ELF-1 (cell line): ENCODE measurements around the gene LYL1.

Experiments
- DNase-seq: peaks from one replicate; pipeline ENCODE4 v3.0.0-alpha.2; 2016; ENCODE audit warnings: low read depth, low spot score

Gene LYL1

DNA sequence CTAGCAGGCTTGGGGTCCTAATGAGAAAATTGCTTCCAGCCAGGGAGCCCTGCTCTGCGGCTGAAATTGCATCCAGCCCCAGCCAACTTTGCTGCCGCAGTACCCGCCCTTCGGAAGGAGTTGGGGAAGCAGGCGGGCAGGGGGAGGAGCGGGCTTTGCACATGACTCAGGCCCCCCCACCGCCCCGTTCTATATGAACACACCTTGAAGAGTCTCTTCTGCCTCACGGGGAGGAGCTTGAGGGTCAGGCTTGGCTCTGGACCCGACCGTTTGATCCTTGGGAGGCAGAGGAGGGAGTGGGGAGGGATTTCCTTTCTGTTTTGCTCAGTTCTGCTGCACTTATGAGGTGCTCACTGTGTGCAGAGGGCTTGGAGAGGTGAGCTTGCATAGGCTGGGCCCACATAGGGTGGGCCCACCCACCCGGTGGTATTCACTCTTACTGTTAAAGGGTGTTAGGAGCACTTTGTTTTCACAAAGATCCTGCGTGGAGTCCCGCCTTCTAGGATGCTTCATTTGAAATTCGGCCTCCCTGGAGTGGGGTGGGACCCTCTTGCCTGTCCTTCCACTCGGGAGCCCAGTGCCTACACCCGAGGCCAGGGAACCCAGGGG lies 46.5 kb downstream of the LYL1 start:
- peak; percentile 85 for DNase-seq

GRCh38 chr19:13055213-13056051 lies 47.2 kb downstream of the LYL1 start:
- DNase-seq = peak; percentile 88

- DNase-seq = no peak
Measured at GRCh38 chr19:13054626-13055212, 47.9 kb downstream of the LYL1 start.

DNA sequence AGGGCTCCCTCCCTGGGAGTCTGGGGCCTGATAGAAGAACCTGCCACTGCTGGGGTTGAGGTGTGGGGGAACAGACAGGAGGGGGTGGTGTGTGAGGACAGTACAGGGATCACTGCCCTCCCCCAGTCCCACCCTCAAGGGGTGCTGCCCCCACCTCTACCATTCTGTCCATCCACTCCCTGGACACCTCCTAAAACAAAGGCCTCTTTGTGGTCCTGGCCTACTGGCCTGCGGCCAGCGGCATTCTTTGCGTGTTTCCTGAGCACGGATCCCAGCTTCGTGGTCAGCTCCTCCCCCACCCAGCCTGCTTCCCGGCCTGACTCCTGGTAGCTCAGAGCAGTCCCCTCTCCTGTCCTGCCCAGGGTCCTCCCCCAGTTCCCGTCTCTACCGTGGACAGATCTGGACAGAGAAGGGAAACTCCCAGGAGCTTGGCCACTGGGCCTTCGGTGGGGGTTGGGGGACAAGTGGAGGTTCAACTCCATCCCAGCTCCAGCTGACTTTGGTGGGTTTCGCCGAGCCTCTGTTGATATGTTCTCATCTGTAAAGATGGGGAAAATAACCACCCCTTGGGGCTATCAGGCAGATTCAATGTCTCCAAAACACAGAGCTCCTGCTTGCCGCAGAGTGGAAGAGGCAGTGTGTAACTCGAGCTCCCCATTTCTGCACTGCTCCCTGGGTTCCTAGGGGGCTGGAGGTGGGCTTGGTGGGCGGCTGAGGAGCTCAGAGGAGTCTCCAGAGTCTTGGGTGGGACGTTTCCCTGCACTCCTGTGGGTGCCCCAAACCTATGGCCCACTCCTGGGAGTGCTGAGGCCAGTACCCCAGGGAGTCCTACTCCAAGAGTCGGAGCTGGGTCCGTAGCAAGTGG lies 48.7 kb downstream of the LYL1 start:
- peak; percentile 92 for DNase-seq

DNA sequence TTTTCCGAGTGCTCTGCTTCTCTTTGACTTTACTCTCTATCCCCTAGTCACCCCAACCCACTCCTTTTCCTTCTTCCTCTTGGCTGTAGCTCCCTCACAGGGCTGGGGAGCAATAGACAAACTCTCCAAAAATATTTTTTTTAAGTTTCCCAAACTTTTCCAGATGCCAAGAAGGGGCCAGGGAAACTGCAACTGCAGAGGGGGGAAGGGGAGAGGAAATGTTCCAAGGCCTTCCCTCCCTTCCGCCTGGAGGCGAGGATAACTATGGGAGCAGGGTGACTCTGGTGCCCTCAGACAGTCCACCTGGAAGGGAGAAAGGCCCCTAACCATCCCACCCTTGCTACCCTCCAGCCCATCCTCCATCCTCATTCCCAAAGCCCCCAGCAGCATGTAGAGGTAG lies 49.4 kb downstream of the LYL1 start:
- DNase-seq = no peak

- no peak for DNase-seq
Measured at GRCh38 chr19:13052447-13053175, 50.0 kb downstream of the LYL1 start.

- peak; percentile 99 for DNase-seq
Measured at GRCh38 chr19:13051557-13052165, 51.0 kb downstream of the LYL1 start.

DNA sequence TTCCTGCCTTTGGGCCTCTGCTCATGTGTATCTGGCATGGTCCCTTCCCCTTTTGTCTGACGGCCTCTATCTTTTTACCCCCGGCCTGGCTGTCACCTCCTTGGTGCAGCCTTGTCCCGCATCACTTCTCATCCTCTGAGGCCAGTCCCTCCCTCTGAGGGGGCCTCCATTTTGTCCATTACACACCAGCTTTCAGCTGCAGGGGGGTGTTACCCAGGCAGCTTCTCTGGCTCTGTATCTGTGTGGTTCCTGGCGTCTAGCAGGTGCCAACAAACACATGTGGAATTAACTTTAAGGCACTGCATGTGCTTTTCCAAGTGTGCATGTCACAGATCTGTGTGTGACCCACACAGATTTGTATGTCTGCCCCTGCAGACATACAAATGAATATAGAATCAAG lies 52.4 kb downstream of the LYL1 start:
- no peak for DNase-seq
